GM12878 (cell line): Measurements from ENCODE around the gene ANKRD31. TPM values are rescaled to one million over a fixed set of nuclear protein-coding genes. Genes with fewer than 3 reads are reported as not detected.

Source experiments
- ATAC-seq: fragments of 200-7000 bp; cut with Tn5 transposase; 3 replicates; pipeline ENCODE4 v1.9.1; 2020; ENCODE audit warnings: mild to moderate bottlenecking, moderate library complexity
- BruUV-seq: library from RNA; stranded (reverse); fragments of 400-500 nt; replicated peaks from 2 replicates; lab custom pipeline; 2021; lab: Mats Ljungman, UMichigan
- CTCF ChIA-PET: fragments of 300-600 bp; sonication (Branson Sonifier 250); formaldehyde crosslinking; extraction: SDS; loops from one replicate; lab custom pipeline; 2021; ENCODE audit warnings: inconsistent platforms; lab: Yijun Ruan, JAX
- POLR2A ChIA-PET: fragments of 350-600 bp; formaldehyde crosslinking; extraction: SDS; loops from one replicate; lab custom pipeline; 2021; ENCODE audit warnings: inconsistent platforms; lab: Charles Lee
- RAD21 ChIA-PET: fragments of 300-600 bp; sonication (Branson Sonifier 250); formaldehyde crosslinking; loops from one replicate; lab custom pipeline; 2023; ENCODE audit warnings: antibody characterized with exemption; ENCODE audit not compliant: unreplicated experiment; lab: Charles Lee
- SMC1A ChIA-PET: fragments of 300-600 bp; sonication (Branson Sonifier 250); formaldehyde crosslinking; loops from one replicate; lab custom pipeline; 2023; ENCODE audit not compliant: unreplicated experiment, uncharacterized antibody; lab: Charles Lee
- DNase-seq: peaks from one replicate; pipeline ENCODE4 v3.0.0-alpha.2; 2011; ENCODE audit warnings: low read depth, low spot score
- FAIRE-seq: peaks from 3 replicates; lab custom pipeline; 2011; peaks lifted over from hg19 to GRCh38; lab: Jason Lieb, UNC
- H2AFZ ChIP-seq: 2 replicates; pipeline ENCODE4 v1.6.0; 2011; ENCODE audit warnings: low read depth, low read length, control low read depth; ENCODE audit not compliant: control insufficient read depth
- H3K27ac ChIP-seq: 2 replicates; pipeline ENCODE4 v1.5.1; 2011; ENCODE audit warnings: control low read depth; ENCODE audit not compliant: control insufficient read depth, insufficient read depth
- H3K27me3 ChIP-seq, 2 experiments: replicated peaks in 1 of 2; 2 replicates each; pipeline versions ENCODE4 v1.6.0 to v1.6.1; 2011; ENCODE audit warnings: low read length in 1 of 2; ENCODE audit not compliant: control insufficient read depth in 2 of 2, insufficient read depth in 2 of 2
- H3K36me3 ChIP-seq, 2 experiments: 2 replicates each; pipeline ENCODE4 v1.5.1; 2011; ENCODE audit warnings: low read length in 1 of 2; ENCODE audit not compliant: control insufficient read depth in 2 of 2, insufficient read depth in 2 of 2
- H3K4me1 ChIP-seq: 2 replicates; pipeline ENCODE4 v1.6.1; 2011; ENCODE audit warnings: mild to moderate bottlenecking, low read length, moderate library complexity, mixed read lengths; ENCODE audit not compliant: control insufficient read depth, insufficient read depth
- H3K4me2 ChIP-seq: 2 replicates; pipeline ENCODE4 v1.6.0; 2011; ENCODE audit warnings: control low read depth; ENCODE audit not compliant: control insufficient read depth, insufficient read depth
- H3K4me3 ChIP-seq: fragments of 200-600 bp; sonication (generic); 2 replicates; pipeline ENCODE4 v1.5.1; 2016
- H3K79me2 ChIP-seq: 2 replicates; pipeline ENCODE4 v1.6.0; 2011; ENCODE audit warnings: low read length; ENCODE audit not compliant: control insufficient read depth, insufficient read depth
- H3K9ac ChIP-seq: 2 replicates; pipeline ENCODE4 v1.8.0; 2011; ENCODE audit warnings: low read length, control low read depth, mixed read lengths; ENCODE audit not compliant: control insufficient read depth, insufficient read depth
- H3K9me3 ChIP-seq: replicated peaks from 3 replicates; pipeline ENCODE4 v1.5.1; 2011; ENCODE audit warnings: mild to moderate bottlenecking, low read length; ENCODE audit not compliant: control insufficient read depth, insufficient read depth
- H4K20me1 ChIP-seq: 2 replicates; pipeline ENCODE4 v1.6.0; 2011; ENCODE audit not compliant: control insufficient read depth, insufficient read depth
- FOXK2 ChIP-seq: fragments of 450-650 bp; IDR thresholded peaks from 2 replicates; pipeline ENCODE4 v1.6.1; 2017; ENCODE audit warnings: mild to moderate bottlenecking, moderate library complexity
- HCFC1 ChIP-seq: fragments of 150-350 bp; IDR thresholded peaks from 2 replicates; pipeline ENCODE4 v1.6.1; 2014; ENCODE audit warnings: low read length
- IRF4 ChIP-seq: IDR thresholded peaks from 2 replicates; pipeline ENCODE4 v1.6.1; 2011; ENCODE audit warnings: low read depth, low read length
- LARP7 ChIP-seq: fragments of 450-650 bp; IDR thresholded peaks from 2 replicates; pipeline ENCODE4 v1.6.1; 2017; ENCODE audit warnings: mild to moderate bottlenecking
- NFIC ChIP-seq: IDR thresholded peaks from 2 replicates; pipeline ENCODE4 v1.6.1; 2012; ENCODE audit warnings: low read depth, mild to moderate bottlenecking, inconsistent platforms, low read length, moderate library complexity
- PAX8 ChIP-seq: fragments of 450-650 bp; IDR thresholded peaks from 2 replicates; pipeline ENCODE4 v1.6.1; 2017; ENCODE audit warnings: mild to moderate bottlenecking, moderate library complexity
- POLR2AphosphoS2 ChIP-seq: IDR thresholded peaks from 2 replicates; pipeline ENCODE4 v1.6.1; 2011; ENCODE audit warnings: low read depth, mild to moderate bottlenecking, low read length, improper control_type of control experiment, moderate library complexity
- RAD21 ChIP-seq: IDR thresholded peaks from 2 replicates; pipeline ENCODE4 v1.6.1; 2011; ENCODE audit warnings: mild to moderate bottlenecking, low read depth, low read length, moderate library complexity; ENCODE audit not compliant: insufficient read depth
- RFX5 ChIP-seq: IDR thresholded peaks from 2 replicates; pipeline ENCODE4 v1.6.1; 2011; ENCODE audit warnings: low read depth, low read length, improper control_type of control experiment
- SMAD1 ChIP-seq: fragments of 450-650 bp; IDR thresholded peaks from 2 replicates; pipeline ENCODE4 v1.6.1; 2018; ENCODE audit warnings: mild to moderate bottlenecking, low read depth; ENCODE audit not compliant: partially characterized antibody
- SMC3 ChIP-seq: IDR thresholded peaks from 2 replicates; pipeline ENCODE4 v1.6.1; 2011; ENCODE audit warnings: low read length, improper control_type of control experiment, borderline replicate concordance
- SRF ChIP-seq, 2 experiments: IDR thresholded peaks; 2 replicates each; pipeline ENCODE4 v1.6.1; 2011; ENCODE audit warnings: low read depth in 2 of 2, low read length in 2 of 2, mild to moderate bottlenecking in 1 of 2, moderate library complexity in 1 of 2
- TCF7 ChIP-seq: IDR thresholded peaks from 2 replicates; pipeline ENCODE4 v1.6.1; 2014; ENCODE audit warnings: antibody characterized with exemption, borderline replicate concordance
- ZNF384 ChIP-seq: IDR thresholded peaks from 2 replicates; pipeline ENCODE4 v1.6.1; 2012; ENCODE audit warnings: low read depth, mild to moderate bottlenecking, low read length, improper control_type of control experiment, borderline replicate concordance
- ZZZ3 ChIP-seq: IDR thresholded peaks from 2 replicates; pipeline ENCODE4 v1.6.1; 2011; ENCODE audit warnings: low read depth; ENCODE audit not compliant: control insufficient read depth, insufficient read length
- WGBS: methylation state at CpG from one replicate; pipeline ENCODE4 v1.1.6; 2016; ENCODE audit warnings: low lambda C conversion rate; ENCODE audit not compliant: insufficient replicate concordance, insufficient coverage; ENCODE audit errors: missing lambda C conversion rate; 5-methylcytosine and 5-hydroxymethylcytosine counted together
- in situ Hi-C: fragments of 300-500 bp; cut with MboI; formaldehyde crosslinking; loops from 9 replicates; pipeline ENCODE4 v1.14.3; 2018; ENCODE audit warnings: mixed read lengths
- intact Hi-C: fragments of 100-400 bp; cut with micrococcal nuclease; formaldehyde crosslinking; loops from one replicate; pipeline ENCODE4 v1.14.2; 2022; ENCODE audit not compliant: unreplicated experiment
- polyA plus RNA-seq, 11 experiments: library from polyadenylated mRNA; depleted of rRNA in 4 of 11; unstranded in 6 of 11; stranded (reverse) in 5 of 11; fragments of >200 nt; fragmentation: Nextera tagmentation in 4 of 11; fragmentation: Illumina TruSeq in 1 of 11; extraction: Ambion mirVana in 4 of 11; extraction: Trizol in 1 of 11; gene quantifications; 1 replicate in 1 of 11; 2 replicates in 10 of 11; pipeline versions ENCODE4 v1.2.1 to v1.2.3, GENCODE V29; 2011 to 2016; ENCODE audit warnings: inconsistent platforms in 2 of 11, missing spikeins in 2 of 11, low read depth in 1 of 11
- total RNA-seq, 4 experiments: library from RNA; depleted of rRNA in 3 of 4; stranded (reverse); fragments of >200 nt in 3 of 4; fragmentation: Illumina TruSeq in 1 of 4; extraction: Trizol in 1 of 4; gene quantifications; 2 replicates each; pipeline versions ENCODE4 v1.2.1 to v1.2.3, GENCODE V29; 2013 to 2021
- TF ChIP-seq, protein P1 (sequence below): fragments of 450-650 bp; IDR thresholded peaks from 2 replicates; pipeline ENCODE4 v1.6.1; 2017; ENCODE audit warnings: mild to moderate bottlenecking
- TF ChIP-seq, protein P2 (sequence below): fragments of 450-650 bp; IDR thresholded peaks from 2 replicates; pipeline ENCODE4 v1.6.1; 2016; ENCODE audit warnings: mild to moderate bottlenecking, moderate library complexity, borderline replicate concordance

Gene ANKRD31
- total and polyA plus RNA-seq, 10 of the 15 experiments (the other 5 are each of a cell fraction or from before 2014, with no cell fraction given) = under 0.01 to 0.10 (median 0.04) TPM; not detected in 3

DNA sequence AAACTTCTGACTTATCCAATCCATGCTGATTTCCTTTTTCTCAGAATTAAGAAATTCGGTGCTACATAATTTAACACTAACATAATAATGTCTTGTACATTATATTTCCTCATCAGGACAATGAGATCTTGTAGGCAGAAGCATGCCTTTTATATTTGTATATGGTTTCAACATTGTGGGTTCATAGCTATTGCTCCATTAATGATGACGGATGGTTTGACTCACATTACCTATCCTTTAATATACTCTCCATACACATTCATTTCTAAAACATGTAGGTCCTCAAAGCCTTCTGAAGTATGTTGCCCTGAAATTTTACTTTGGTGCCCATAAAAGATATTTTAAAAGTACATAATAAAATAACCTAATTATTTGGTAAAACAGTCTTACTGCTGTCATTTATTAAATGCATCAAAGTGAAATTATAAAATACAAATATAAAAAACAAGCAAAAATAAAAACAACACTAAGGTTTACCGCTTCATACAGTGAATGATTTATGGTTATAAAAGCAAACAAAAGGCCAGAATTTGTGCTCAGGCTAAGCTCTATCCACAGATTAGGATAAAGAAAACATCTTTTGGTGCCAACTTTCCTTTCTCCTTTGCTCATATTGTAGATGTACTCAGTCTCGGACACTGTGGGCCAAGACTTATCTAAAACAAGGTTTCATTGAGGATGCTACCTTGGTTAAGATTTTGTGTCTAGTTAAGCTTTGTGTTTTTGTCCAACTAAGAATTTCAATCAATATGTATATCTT, 123.1 kb downstream of the ANKRD31 start:
- CTCF ChIA-PET = no interaction called here

DNA sequence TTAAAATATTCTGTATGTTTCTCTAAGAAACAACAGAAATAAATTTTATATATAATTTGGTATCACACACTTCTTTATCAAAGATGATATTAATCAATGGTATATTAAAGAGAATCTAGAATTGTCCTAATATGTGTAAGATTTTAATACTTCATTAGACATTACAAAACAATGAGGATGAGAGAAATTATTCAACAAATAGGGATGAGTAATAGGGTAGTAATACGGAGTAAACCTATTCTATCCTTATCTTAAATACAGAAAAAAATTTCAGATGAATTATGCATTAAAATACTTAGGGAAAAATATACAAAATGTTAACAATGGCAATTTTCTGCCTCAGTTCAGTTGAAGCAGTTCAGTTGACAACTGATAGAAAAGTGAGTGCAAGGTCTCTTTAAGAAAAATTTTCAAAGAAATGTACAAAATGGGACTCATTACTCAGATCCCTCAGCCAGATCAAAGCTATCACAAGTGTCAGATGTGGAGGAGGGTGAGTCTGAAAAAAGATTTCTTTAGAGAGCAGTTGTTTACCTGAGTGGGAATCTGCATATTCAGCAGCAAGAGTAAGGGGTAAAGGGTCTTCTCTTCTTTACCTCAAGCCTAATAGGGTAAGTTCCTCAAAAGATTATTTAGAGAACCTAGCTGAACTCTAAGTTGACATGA, 127.6 kb downstream of the ANKRD31 start:
- ChIA-PET POLR2A (no interaction called here), CTCF (no interaction called here), SMC1A (interaction anchor here (0.7 kb wide), 1 partner anchor 94 kb away, joined by 3 read pairs; no protein-coding TSS in a partner anchor), RAD21 (no interaction called here)
- ATAC-seq (no peak), FAIRE-seq (no peak), DNase-seq (no peak)
- no peak overlapping the region for H3K27ac ChIP-seq
- no TSS peak for BruUV-seq
- no peaks in the 10 kb centered on the region for H3K36me3 ChIP-seq
- WGBS = 0% methylated on average over 1 of the region's 1 CpG
- no peak overlapping the region for H3K4me2 ChIP-seq
- H2AFZ ChIP-seq = no peak overlapping the region
- intact Hi-C loops = no loop called here
- H3K9ac ChIP-seq = no peak overlapping the region
- H3K27me3 ChIP-seq = no peaks in the 10 kb centered on the region; a peak in 1 of 4 replicates
- no peak overlapping the region for H3K4me3 ChIP-seq
- H3K4me1 ChIP-seq = no peaks in the 10 kb centered on the region
- no peaks in the 10 kb centered on the region for H4K20me1 ChIP-seq
- H3K79me2 ChIP-seq = no peaks in the 10 kb centered on the region
- in situ Hi-C loops = no loop called here
- H3K9me3 ChIP-seq = no peaks in the 10 kb centered on the region
- no peak for TF ChIP-seq PAX8
- TF ChIP-seq RAD21 = no peak
- TF ChIP-seq, protein P1, sequence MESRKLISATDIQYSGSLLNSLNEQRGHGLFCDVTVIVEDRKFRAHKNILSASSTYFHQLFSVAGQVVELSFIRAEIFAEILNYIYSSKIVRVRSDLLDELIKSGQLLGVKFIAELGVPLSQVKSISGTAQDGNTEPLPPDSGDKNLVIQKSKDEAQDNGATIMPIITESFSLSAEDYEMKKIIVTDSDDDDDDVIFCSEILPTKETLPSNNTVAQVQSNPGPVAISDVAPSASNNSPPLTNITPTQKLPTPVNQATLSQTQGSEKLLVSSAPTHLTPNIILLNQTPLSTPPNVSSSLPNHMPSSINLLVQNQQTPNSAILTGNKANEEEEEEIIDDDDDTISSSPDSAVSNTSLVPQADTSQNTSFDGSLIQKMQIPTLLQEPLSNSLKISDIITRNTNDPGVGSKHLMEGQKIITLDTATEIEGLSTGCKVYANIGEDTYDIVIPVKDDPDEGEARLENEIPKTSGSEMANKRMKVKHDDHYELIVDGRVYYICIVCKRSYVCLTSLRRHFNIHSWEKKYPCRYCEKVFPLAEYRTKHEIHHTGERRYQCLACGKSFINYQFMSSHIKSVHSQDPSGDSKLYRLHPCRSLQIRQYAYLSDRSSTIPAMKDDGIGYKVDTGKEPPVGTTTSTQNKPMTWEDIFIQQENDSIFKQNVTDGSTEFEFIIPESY = no peak
- TF ChIP-seq, protein P2, sequence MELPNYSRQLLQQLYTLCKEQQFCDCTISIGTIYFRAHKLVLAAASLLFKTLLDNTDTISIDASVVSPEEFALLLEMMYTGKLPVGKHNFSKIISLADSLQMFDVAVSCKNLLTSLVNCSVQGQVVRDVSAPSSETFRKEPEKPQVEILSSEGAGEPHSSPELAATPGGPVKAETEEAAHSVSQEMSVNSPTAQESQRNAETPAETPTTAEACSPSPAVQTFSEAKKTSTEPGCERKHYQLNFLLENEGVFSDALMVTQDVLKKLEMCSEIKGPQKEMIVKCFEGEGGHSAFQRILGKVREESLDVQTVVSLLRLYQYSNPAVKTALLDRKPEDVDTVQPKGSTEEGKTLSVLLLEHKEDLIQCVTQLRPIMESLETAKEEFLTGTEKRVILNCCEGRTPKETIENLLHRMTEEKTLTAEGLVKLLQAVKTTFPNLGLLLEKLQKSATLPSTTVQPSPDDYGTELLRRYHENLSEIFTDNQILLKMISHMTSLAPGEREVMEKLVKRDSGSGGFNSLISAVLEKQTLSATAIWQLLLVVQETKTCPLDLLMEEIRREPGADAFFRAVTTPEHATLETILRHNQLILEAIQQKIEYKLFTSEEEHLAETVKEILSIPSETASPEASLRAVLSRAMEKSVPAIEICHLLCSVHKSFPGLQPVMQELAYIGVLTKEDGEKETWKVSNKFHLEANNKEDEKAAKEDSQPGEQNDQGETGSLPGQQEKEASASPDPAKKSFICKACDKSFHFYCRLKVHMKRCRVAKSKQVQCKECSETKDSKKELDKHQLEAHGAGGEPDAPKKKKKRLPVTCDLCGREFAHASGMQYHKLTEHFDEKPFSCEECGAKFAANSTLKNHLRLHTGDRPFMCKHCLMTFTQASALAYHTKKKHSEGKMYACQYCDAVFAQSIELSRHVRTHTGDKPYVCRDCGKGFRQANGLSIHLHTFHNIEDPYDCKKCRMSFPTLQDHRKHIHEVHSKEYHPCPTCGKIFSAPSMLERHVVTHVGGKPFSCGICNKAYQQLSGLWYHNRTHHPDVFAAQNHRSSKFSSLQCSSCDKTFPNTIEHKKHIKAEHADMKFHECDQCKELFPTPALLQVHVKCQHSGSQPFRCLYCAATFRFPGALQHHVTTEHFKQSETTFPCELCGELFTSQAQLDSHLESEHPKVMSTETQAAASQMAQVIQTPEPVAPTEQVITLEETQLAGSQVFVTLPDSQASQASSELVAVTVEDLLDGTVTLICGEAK = no peak
- no peak for TF ChIP-seq RFX5

More for the DNA sequence above, 123.1 kb downstream of the ANKRD31 start:
- Histone ChIP-seq H3K4me1 (no peaks in the 10 kb centered on the region), H2AFZ (no peak overlapping the region), H4K20me1 (no peaks in the 10 kb centered on the region), H3K27ac (no peak overlapping the region), H3K27me3 (no peaks in the 10 kb centered on the region), H3K9ac (no peak overlapping the region), H3K9me3 (no peaks in the 10 kb centered on the region), H3K79me2 (no peaks in the 10 kb centered on the region), H3K4me2 (no peak overlapping the region)
- no peak for DNase-seq
- in situ Hi-C loops = no loop called here
- POLR2A ChIA-PET = no interaction called here
- FAIRE-seq = no peak
- no TSS peak for BruUV-seq
- SMC1A ChIA-PET = no interaction called here
- WGBS = 52% methylated on average over 4 of the region's 4 CpGs
- TF ChIP-seq SRF (IDR thresholded peaks at IDR 0.05; ENCODE audit: low read depth in 2 of 2, low read length in 2 of 2) (no peak), TCF7 (no peak), ZNF384 (no peak), HCFC1 (no peak), NFIC (no peak), ZZZ3 (no peak), IRF4 (no peak), FOXK2 (no peak), LARP7 (no peak), POLR2AphosphoS2 (no peak), SMAD1 (no peak), SMC3 (no peak)
- TF ChIP-seq, all 136 proteins: peak for 0
- no peak overlapping the region for H3K4me3 ChIP-seq
- no peak for ATAC-seq
- intact Hi-C loops = no loop called here
- RAD21 ChIA-PET = no interaction called here
- H3K36me3 ChIP-seq = no peaks in the 10 kb centered on the region
